Renal cortex interstitium (tissue), 15 donors: ENCODE measurements around the gene VIP. TPM values are rescaled to one million over a fixed set of nuclear protein-coding genes. Genes with fewer than 3 reads are reported as not detected.
"Not testable (repeated sequence)": the region's sequence is repeated elsewhere in the genome, so short reads cannot be mapped to it uniquely, and the experiment has no call there.

Experiments used
- DNase-seq, 11 donors: peaks; one replicate each; pipeline ENCODE4 v3.0.0-alpha.2; 2013; ENCODE audit warnings: low read depth in 9 of 11, low spot score in 4 of 11; ENCODE audit errors: extremely low read depth in 1 of 11
- long read RNA-seq, 16 experiments: transcript quantifications; one replicate each; lab custom pipeline, GENCODE V29; 2026
- polyA plus RNA-seq, 3 donors: library from polyadenylated mRNA; unstranded; fragments of 120-200 nt; gene quantifications; one replicate each; pipeline ENCODE4 v1.2.1, GENCODE V29; 2013; ENCODE audit not compliant: insufficient read length in 3 of 3

Gene VIP
- 1 to 10 TPM in 2 of 3 donors, under 1 TPM in 1; 0.84 to 1.6 (median 1.0) TPM for polyA plus RNA-seq
- long read RNA-seq, donor 1 = 0 reads
- long read RNA-seq, donor 2 = 0 reads
- long read RNA-seq, donor 3 = 0 reads
- long read RNA-seq, donor 4 = 0 reads
- long read RNA-seq, donor 5 = 0 reads
- long read RNA-seq, donor 6 = 0 reads
- long read RNA-seq, donor 7 = 0 reads
- long read RNA-seq, donor 8 = 0 reads
- long read RNA-seq, donor 9 = 0 reads
- long read RNA-seq, donor 10 = 0 reads
- long read RNA-seq, donor 11 = 0 reads
- long read RNA-seq, donor 12 = 0 reads
- long read RNA-seq, donor 13 = 0 reads
- long read RNA-seq, donor 14 = 0 reads
- long read RNA-seq, donor 15 = 0 reads
- long read RNA-seq, donor 16 = 0 reads

DNA sequence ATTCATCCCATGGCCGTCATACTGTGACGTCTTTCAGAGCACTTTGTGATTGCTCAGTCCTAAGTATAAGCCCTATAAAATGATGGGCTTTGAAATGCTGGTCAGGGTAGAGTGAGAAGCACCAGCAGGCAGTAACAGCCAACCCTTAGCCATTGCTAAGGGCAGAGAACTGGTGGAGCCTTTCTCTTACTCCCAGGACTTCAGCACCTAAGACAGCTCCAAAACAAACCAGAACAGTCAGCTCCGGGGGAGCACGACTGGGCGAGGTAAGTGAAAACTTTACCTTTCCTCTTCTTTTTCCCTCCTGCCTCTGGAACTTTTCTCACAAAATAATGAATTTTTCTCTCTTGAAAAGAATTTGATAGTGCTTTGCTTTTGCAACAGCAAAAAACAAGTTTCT lies at the start of gene VIP:
Gene VIP, plus strand, starts transcription at position 104 of the 400 bp plus-strand sequence. CDS start 1,381 bp downstream, outside the sequence.
- DNase-seq = peak in 10 of 11 donors; percentile 6 to 43 (median 20)

DNA sequence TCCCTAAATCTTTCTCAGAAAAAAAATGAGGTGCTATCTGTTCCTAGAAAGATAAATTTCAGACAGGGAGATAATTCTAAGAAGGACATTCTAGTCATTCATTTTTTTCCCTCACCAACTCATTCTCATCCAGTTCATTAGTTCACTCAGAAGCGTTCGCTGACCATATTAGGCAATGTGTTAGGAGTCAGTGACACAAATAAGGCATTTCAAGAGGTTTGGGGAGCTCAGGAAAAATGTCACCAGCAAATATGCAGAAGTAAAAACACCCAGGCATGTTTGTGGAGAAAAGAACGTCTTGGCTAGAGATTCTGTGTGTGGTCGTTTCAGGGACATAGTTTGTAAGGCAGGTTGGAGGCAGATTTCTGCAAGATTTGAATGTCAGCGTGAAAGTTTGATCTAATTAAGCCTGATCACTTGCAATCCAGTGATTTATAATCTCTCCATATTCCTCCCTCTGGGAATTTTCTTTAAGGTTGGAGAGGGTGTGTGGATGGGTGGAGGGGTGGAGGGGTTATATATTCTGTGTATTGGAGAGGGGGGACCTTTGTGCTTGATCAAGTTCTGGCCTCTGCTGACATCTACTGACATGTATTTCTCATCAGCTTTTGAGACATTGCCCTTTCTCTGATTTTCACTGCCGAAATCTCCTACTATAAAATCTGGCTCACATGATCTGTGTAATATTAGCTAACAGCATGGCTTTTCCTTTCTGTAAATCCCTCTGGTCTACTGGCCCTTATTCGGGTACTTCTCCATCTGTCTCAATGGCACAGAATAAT lies 49.3 kb upstream of the VIP start:
- no peak for DNase-seq

DNA sequence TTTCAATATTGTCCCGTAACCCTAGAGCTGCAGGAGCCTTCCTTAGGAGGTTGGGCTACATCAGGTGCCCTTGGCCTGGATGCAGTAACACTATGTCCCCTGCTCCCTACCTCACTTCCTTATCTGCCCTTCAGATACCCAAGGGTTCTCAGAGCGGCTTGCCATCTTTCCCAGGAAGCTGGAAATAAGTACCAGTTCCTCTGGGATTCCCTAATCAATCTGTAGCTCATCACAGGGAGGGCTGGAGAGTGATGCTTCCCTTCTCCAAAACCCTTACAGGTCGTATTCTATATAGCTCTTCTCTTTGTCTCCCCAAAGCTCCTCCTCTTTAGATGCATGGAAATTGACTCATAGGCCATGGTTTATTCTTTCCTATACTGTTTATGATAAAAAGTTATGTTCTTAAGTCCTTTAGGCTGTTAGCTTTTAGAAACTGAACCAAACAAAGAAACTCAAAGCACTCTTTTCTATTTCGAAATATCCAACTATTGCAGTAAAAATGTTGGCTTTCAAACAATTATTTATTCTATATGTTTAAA lies 48.7 kb upstream of the VIP start:
- no peak for DNase-seq

DNA sequence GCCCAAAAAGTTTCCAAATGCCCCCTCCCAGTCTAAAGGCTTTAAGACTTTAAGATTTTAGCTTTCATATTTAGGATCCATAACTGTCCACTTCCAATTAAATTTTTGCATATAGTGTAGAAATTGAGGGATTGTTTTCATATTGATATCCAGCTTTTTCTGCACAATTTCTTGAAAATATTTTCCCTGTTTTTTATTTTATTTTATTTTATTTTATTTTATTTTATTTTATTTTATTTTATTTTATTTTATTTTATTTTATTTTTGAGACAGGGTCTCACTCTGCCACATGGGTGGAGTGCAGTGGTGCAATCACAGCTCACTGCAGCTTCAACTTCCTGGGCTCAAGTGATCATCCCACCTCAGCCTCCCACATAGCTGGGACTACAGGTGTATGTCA lies 46.8 kb upstream of the VIP start:
- DNase-seq = not testable (repeated sequence)

DNA sequence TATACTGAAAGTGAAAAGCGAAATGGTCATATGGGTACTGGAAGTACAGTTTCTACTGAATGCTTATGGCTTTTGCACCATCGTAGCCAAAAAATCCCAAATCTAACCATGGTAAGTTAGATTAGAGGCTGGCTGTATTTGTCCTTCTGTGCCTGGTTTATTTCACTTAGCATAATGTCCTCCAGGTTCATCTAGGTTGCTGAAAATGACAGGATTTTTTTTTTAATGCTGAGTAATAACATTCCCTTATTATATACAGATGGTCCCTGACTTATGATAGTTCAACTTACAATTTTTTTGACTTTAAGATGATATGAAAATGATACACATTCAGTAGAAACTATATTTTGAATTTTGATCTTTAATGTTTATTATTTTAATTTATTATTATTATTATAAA lies 45.3 kb upstream of the VIP start:
- DNase-seq = no peak

DNA sequence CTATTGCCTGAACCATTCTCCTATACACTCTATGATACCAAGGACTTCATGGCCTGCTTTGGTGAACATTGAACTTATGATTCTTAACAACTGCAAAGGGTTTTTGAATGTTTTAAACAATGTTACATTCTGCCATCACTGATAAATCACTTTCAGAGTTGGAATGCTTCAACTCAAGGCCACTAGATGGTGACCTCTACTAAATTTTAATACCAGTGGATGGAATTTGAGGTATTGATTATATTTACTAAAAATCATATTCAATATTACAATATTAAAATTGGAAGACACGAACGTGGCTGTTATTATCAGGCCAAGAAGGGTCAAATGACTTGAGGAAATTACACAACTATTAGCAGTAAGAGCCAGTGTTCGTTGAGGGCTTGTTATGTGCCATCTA lies 34.3 kb upstream of the VIP start:
- no peak for DNase-seq

DNA sequence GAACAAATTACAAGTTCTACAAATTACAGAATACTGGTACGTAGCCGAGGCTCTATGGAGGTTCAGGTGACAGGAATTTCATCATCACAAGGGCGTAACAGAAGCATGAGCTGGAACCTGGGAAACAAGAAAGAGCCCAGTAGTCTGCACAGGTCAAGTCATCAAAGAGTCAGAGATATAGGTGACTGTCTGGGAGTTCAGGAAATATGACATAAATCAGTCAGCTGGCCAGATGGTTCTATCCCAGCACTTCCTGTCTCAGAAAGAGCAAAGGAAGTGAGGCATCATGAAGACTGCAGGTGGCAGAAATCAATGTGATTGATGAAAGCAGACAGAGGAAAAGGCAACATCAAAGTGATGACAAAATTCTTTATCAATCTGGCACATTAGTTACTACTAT lies 29.6 kb upstream of the VIP start:
- DNase-seq = peak in 2 of 11 donors; percentile 4 to 6

DNA sequence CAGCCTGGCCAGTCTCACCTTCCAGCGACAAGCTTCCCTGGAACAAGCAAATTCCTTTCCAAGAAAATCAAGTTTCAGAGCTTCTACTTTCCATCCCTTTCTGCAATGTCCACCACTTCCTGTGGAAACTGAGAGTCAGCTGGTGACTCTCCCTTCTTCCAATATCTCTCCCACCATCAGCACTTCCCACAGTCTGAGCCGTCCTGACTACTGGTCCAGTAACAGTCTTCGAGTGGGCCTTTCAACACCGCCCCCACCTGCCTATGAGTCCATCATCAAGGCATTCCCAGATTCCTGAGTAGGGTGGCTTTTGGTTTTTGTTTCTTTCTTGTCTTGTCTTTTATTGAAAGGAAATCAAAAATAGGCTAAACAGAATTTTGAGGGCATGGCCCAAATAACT lies 28.6 kb upstream of the VIP start:
- no peak for DNase-seq

DNA sequence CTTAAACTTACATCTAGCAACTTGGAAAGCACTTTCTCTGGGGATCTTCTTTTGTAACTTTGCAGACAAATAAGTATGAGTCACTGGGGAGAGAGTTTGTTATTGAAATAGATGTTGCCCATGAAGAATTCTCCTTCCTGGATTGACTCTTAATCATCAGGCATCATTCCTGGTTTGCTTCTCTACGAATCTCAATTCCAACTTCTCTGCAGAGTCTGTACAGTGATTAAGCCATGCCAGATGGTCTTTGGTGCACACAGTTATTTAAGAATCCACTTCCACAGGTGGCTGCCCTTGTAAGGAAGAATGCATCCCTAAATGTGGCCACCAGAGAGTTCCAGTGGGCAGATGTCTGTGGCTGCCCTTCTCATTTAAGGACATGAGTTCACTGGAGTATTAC lies 27.2 kb upstream of the VIP start:
- no peak for DNase-seq

DNA sequence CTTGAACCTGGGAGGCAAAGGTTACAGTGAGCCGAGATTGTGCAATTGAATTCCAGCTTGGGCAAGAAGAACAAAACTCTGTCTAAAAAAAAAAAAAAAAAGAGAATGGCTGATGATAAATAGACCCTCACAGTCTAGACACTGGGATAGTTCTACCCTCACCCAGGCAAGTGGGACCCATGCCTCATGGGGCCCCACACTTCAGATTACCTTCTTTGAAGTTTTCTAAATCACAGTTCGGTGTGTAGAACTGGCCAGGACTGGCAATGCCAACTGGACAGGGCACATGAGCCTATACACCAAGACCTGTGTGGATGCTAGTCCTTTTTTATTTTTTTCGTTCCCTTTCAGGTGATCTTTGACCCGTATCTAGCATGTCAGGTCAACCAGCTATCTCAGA lies 24.3 kb upstream of the VIP start:
- no peak for DNase-seq

DNA sequence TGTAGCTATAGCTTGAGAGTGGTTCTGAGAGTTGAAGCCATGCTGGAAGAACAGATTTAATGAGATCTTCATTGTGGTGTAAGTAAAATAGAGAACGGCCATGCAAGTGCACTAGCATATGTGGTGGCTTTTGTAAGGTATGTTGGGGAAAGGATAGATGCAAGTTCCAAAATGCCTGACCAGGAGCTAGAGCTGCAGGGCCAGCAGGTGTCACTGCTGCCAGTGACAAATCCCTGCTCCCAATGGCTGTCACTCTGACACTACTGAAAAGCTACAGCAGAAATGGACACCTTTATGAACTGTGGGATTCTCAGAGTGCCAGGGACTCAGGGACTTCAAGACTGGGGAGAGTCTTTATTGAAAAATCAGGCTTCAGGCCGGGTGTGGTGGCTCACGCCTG lies 23.1 kb upstream of the VIP start:
- DNase-seq = no peak

DNA sequence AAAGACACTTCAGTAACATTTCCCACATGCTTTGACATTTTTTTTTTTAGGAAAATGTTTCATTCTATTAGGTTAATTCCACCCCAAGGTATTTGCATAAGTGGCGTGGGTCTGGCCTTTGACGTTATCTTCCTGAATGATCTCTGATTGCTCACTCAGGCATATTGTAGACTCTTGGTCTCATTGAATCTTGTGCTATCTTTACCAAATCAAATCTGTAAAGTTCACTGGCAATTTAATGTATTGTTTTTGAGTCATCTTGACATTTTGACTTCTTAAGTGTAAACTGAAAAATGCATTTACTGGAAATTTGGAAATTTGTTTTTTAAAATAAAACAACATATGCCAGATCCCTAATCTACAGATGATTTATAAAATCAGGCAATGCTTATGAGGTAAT lies 16.0 kb upstream of the VIP start:
- no peak for DNase-seq

DNA sequence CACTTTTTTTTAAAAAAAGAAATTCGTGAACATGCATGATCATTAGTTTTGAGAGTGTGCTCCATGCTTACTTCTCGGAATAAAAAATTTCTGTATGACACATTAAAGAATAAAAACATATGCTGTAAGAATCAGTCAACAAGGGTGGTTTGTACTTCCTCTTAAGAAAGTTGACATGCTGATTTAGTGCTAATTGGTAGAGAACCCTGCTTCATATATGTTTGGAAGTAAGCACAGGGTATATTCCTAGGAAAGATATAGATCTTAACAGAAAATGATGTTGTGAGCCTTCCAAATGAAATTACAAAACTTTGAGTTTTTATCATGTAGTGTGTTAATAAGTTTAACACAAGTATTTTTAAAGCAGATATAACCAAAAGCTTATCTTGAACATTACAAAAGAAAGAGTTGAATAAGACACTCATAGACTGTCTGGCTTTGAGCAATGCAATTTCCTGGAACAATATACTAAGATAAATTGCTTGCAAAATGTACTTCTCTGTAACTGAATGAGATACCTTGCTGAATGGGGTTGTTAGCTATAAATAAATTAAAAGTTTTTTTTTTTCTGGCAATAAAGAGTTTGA lies 13.8 kb upstream of the VIP start:
- no peak for DNase-seq

DNA sequence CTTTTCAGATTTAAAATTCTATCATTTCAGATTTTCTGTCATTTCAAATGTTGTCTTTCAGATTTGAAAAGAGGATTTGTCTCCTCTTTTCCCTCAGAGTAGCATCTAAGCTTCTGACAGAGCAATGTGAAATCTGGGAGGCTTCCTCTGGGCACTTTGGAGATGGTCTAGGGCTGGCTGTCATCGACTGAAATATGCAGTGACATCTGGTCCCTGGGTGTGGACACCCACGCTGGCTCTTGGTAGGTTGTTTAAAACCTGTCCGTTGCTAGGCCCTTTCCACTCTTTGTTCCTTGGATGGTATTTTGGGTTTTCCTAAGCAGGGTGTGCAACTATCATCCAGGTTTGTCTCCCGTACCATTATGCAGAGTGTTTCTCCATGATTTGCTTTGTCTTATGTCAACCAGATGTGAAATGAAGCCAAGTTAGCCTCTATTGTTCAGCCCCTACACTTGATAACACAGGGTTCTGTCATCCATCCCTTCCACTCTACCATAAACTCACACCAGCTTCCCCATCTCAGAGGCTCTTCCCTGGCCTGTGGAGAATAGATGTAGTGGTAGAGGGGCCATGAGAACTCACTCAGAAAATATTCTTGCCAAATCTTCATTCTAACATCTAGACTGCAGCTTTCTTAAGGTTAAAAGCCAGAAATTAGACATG lies 5.0 kb upstream of the VIP start:
- no peak for DNase-seq

DNA sequence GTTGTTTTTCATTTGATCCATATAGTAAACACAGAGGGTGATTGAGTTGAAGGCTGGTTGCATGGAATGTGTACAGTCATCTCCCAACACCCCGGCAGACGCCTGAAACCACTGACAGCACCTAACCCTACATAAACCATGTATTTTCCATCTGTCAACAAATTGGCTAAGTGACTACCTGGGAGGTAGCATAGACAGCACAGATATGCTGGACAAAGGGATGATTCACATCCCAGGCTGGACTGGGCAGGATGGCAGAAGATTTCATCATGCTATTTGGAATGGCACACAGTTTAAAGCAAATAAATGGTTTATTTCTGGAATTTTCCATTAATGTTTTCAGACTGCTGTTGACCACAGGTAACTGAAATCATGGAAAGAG lies 4.4 kb upstream of the VIP start:
- DNase-seq = no peak

DNA sequence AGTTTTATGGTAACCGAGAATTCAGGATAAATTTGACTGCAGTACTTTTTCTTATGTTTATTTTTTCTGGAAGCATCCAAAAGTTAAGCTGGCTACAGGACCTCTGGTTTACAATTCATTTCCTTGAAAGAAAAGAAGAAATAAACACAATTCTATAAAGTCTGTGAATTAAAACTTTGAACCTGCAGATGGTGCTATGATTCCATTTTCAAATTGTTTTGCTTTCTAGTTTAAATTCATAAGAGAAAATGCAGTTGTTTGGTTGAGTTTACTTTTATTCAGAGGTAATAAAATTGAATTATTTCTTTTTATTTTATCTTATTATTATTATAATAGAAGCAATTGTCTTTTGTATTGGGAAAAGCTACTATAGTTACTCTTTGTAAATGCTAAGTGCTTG lies 1.8 kb upstream of the VIP start:
- DNase-seq = peak in 1 of 11 donors; percentile 2

DNA sequence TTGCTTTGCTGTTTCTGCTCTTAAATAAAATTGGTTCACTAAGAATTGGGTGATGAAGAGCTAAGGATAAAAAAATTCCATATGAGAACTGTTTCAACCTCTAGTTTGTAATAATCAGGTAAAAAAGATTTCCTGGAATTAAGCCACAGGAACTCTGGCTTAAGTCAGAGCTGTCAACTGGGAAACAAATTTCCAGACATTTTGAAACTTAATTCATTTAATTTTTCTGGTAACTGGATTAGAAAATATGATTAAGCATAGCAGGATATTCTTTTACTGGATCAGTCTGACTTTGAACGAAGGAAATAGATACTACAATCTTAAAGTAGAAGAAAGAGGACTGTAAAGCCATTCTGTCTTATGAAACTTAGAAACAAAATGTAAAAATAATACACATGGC lies 1.3 kb upstream of the VIP start:
- DNase-seq = no peak

DNA sequence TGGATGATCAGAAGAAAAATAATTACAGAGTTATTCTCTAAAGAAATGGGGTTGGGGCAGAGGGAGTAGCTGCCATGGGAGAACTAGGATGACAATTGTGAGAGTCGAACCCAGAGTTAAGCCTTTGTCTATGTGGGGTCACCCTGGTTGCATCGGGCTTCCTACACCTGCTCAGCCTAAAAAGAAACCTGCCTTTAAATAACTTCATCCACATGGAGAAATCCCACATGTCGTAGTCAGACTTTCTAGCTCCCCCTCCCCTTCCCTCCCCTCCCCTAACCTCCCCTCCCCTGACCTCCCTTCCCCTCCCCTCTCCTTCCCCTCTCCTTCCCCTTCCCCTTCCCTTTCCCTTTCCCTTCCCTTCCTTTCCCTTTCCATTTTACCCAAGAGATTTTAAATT lies 14.7 kb downstream of the VIP start:
- DNase-seq = no peak

DNA sequence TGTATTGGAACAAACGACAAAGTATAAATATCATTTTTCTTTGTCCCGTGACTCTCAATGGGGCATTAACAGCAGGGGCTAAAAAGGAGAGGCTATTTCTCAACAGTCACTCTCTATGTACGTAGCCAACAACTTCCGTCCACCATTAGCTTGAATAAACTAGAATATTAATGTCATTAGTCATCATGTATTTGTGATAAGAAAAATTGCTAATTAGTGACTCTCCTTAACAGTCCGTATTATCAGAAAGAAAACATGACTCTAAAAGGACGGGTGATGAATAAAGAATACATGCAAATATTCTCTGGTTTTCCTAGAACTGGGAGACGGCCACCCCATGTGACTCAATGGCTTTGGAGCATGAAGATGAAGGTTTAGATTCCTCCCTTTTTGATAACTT lies 18.6 kb downstream of the VIP start:
- no peak for DNase-seq

DNA sequence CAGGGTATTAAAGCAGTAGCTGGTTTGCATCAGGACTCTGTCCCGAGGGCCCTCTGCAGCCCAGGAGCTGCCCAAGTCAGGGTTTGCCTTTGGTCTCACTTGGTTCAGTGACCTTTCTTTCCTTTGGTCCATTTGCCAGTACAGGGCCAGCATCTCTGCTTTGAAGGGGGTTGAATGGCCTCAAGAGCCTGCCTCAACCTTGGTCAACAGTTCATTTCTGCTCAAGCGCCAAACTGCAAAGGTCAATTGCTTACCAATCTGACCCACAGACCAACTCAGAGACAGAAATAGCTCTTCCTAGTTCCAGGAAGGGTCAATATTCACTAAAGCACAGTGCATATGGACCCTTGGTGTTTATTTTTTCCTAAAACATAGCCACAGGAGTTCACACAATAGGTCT lies 19.4 kb downstream of the VIP start:
- DNase-seq = no peak
